ENCODE results near the gene TASP1. TPM values are rescaled to one million over a fixed set of nuclear protein-coding genes. Genes with fewer than 3 reads are reported as not detected.

TASP1 gene
- total and polyA plus RNA-seq, 2 donors (not counting 3 experiments of a cell fraction or from before 2014, with no cell fraction given): 3.5 to 8.9 TPM

DNA sequence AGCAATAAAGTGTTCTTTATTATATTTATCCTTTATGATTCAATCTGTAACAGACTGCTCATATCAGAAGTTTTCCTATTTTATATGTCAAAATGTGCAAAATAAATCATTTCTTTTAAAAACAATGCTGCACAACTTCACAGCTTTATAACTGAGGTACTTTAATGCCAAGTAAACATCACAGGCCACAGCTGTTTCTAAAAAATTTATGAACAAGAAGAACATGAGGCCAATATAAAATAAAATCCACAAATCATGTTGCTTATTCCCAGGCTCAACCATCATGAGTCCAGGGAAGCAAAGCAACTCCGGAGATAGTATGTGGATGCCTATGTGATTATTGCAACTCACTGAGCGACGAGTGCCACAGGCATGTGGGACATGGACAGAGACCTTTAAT is 222.2 kb downstream of the TASP1 start:
- TF ChIP-seq, protein P1, sequence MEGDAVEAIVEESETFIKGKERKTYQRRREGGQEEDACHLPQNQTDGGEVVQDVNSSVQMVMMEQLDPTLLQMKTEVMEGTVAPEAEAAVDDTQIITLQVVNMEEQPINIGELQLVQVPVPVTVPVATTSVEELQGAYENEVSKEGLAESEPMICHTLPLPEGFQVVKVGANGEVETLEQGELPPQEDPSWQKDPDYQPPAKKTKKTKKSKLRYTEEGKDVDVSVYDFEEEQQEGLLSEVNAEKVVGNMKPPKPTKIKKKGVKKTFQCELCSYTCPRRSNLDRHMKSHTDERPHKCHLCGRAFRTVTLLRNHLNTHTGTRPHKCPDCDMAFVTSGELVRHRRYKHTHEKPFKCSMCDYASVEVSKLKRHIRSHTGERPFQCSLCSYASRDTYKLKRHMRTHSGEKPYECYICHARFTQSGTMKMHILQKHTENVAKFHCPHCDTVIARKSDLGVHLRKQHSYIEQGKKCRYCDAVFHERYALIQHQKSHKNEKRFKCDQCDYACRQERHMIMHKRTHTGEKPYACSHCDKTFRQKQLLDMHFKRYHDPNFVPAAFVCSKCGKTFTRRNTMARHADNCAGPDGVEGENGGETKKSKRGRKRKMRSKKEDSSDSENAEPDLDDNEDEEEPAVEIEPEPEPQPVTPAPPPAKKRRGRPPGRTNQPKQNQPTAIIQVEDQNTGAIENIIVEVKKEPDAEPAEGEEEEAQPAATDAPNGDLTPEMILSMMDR (IDR thresholded peaks at IDR 0.05; ENCODE audit: extremely low read depth in 1 of 2, insufficient read depth in 1 of 2, low read depth in 1 of 2, low read length in 2 of 2): no peak
- TF ChIP-seq FOS (IDR thresholded peaks at IDR 0.05; ENCODE audit: borderline replicate concordance, insufficient read depth, low read length) (no peak), JUN (IDR thresholded peaks at IDR 0.05; ENCODE audit: borderline replicate concordance, insufficient read depth, insufficient read length, low read depth) (no peak)
- Histone ChIP-seq H3K9me1 (replicated peaks; ENCODE audit: control insufficient read depth, extremely low read depth, insufficient read depth, low read length) (no peaks in the 10 kb centered on the region), H3K4me2 (ENCODE audit: insufficient read depth, low read length) (no peak overlapping the region), H3K27me3 (ENCODE audit: control insufficient read depth in 2 of 2, insufficient read depth in 2 of 2, low read length in 2 of 2) (no peaks in the 10 kb centered on the region), H2AFZ (ENCODE audit: low read depth, low read length) (no peak overlapping the region), H3K9ac (replicated peaks; ENCODE audit: extremely low read depth, insufficient read depth, low read length) (no peak overlapping the region), H3K4me1 (ENCODE audit: control insufficient read depth, extremely low read depth, insufficient read depth, low read length) (no peaks in the 10 kb centered on the region), H3K27ac (ENCODE audit: insufficient read depth, low read depth, low read length) (no peak overlapping the region), H4K20me1 (replicated peaks; ENCODE audit: control insufficient read depth, extremely low read depth, insufficient read depth, low read length) (no peaks in the 10 kb centered on the region), H3K79me2 (ENCODE audit: control insufficient read depth, insufficient read depth, low read length) (no peaks in the 10 kb centered on the region), H3K9me3 (replicated peaks; ENCODE audit: control insufficient read depth, insufficient read depth, low read length) (no peaks in the 10 kb centered on the region), H3K4me3 (replicated peaks in 1 of 3; ENCODE audit: insufficient read depth in 1 of 3, low read depth in 1 of 3, low read length in 3 of 3) (no peak overlapping the region), H3K36me3 (ENCODE audit: control insufficient read depth in 2 of 2, extremely low read depth in 1 of 2, insufficient read depth in 2 of 2, low read length in 2 of 2) (peaks cover 0 to 2% of the 10 kb centered on the region in 2 experiments)
- POLR2A ChIA-PET: no interaction called here
- DNase-seq (ENCODE audit: low read depth, low spot score) (no peak), FAIRE-seq (no peak)
- intact Hi-C loops (cut with micrococcal nuclease) (no loop called here), dilution Hi-C loops (cut with MboI; ENCODE audit: extremely low pct_ligation_motif_present, low sequenced_read_pairs) (no loop called here)
- CTCF ChIA-PET: interaction anchor here (1.4 kb wide), 1 partner anchor 26 kb away, joined by 3 read pairs; no protein-coding TSS in a partner anchor
- BruUV-seq (replicated peaks): no TSS peak

DNA sequence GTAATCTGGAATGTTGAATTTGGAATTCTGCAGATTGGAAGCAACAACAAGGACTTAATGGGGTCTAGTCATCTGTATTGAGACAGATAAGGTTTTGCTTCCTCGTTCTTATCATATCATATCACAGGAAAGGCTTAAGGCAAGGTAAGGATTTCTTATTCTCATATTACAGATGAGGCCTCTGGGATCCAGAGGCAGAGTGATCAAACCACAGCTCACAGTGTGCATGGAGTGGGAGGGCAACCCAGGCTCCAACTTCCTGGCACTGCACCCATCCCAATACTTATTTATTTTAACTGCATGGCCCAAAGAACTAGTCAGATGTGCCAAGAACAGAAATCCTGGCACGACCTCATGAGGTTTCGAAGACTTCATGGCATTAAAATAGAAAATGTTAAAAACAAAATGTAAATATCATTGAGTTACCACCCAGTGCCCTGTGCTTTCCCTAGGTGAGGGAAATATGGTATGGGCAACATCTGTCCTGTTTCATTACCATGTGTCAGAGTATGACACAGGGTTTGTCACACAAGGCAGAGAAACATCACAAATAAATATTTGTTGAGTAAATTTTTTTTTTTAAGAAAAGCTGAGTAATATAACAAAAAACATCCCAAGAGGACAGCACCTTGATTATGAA is 225.8 kb downstream of the TASP1 start:
- Histone ChIP-seq H3K9me3 (replicated peaks; ENCODE audit: control insufficient read depth, insufficient read depth, low read length) (no peaks in the 10 kb centered on the region), H3K9me1 (replicated peaks; ENCODE audit: control insufficient read depth, extremely low read depth, insufficient read depth, low read length) (no peaks in the 10 kb centered on the region), H3K4me3 (replicated peaks in 1 of 3; ENCODE audit: insufficient read depth in 1 of 3, low read depth in 1 of 3, low read length in 3 of 3) (no peak overlapping the region), H3K27me3 (ENCODE audit: control insufficient read depth in 2 of 2, insufficient read depth in 2 of 2, low read length in 2 of 2) (no peaks in the 10 kb centered on the region), H3K79me2 (ENCODE audit: control insufficient read depth, insufficient read depth, low read length) (no peaks in the 10 kb centered on the region), H3K4me2 (ENCODE audit: insufficient read depth, low read length) (no peak overlapping the region), H4K20me1 (replicated peaks; ENCODE audit: control insufficient read depth, extremely low read depth, insufficient read depth, low read length) (no peaks in the 10 kb centered on the region), H3K4me1 (ENCODE audit: control insufficient read depth, extremely low read depth, insufficient read depth, low read length) (no peaks in the 10 kb centered on the region), H3K36me3 (ENCODE audit: control insufficient read depth in 2 of 2, extremely low read depth in 1 of 2, insufficient read depth in 2 of 2, low read length in 2 of 2) (peaks cover 0 to 2% of the 10 kb centered on the region in 2 experiments), H2AFZ (ENCODE audit: low read depth, low read length) (no peak overlapping the region), H3K27ac (ENCODE audit: insufficient read depth, low read depth, low read length) (no peak overlapping the region), H3K9ac (replicated peaks; ENCODE audit: extremely low read depth, insufficient read depth, low read length) (no peak overlapping the region)
- intact Hi-C loops (cut with micrococcal nuclease): no loop called here
- CTCF ChIA-PET: no interaction called here
- BruUV-seq (replicated peaks): no TSS peak
- DNase-seq (ENCODE audit: low read depth, low spot score): no peak
- TF ChIP-seq POLR2AphosphoS5 (IDR thresholded peaks at IDR 0.05; ENCODE audit: insufficient read depth, low read depth, low read length) (no peak), POLR2A (IDR thresholded peaks at IDR 0.05; ENCODE audit: low read depth, low read length) (no peak), GATA2 (IDR thresholded peaks at IDR 0.05; ENCODE audit: insufficient read depth, insufficient read length, low read depth, low read length) (no peak)
- TF ChIP-seq, protein P2, sequence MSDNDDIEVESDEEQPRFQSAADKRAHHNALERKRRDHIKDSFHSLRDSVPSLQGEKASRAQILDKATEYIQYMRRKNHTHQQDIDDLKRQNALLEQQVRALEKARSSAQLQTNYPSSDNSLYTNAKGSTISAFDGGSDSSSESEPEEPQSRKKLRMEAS (IDR thresholded peaks at IDR 0.05; ENCODE audit: insufficient read depth, insufficient read length): no peak
- TF ChIP-seq, protein P1 (IDR thresholded peaks at IDR 0.05; ENCODE audit: extremely low read depth in 1 of 2, insufficient read depth in 1 of 2, low read depth in 1 of 2, low read length in 2 of 2): no peak
- dilution Hi-C loops (cut with MboI; ENCODE audit: extremely low pct_ligation_motif_present, low sequenced_read_pairs): no loop called here
- no peak for FAIRE-seq
- POLR2A ChIA-PET: no interaction called here

Measured in endothelial cell of umbilical vein (primary cell).